OCI-LY3 (cell line): ENCODE data around the gene FGD2.

Experiments used
- H2AFZ ChIP-seq: fragments of 200-600, 300-600 bp; shearing (Covaris generic); 2 replicates; pipeline ENCODE4 v1.6.0; 2014; ENCODE audit warnings: antibody characterized with exemption, low read depth, low read length
- H3K27ac ChIP-seq: fragments of 200-600, 300-600 bp; sonication (generic); 2 replicates; pipeline ENCODE4 v1.5.1; 2014; ENCODE audit warnings: mild to moderate bottlenecking, low read length, moderate library complexity, mixed read lengths
- H3K27me3 ChIP-seq: fragments of 200-600, 300-600 bp; sonication (generic); 2 replicates; pipeline ENCODE4 v1.6.1; 2014; ENCODE audit warnings: low read depth, low read length, mixed read lengths
- H3K36me3 ChIP-seq: fragments of 200-600, 300-600 bp; sonication (generic); replicated peaks from 2 replicates; pipeline ENCODE3; 2014; ENCODE audit warnings: low read depth, low read length, mixed read lengths
- H3K4me1 ChIP-seq: fragments of 300-600, 200-600 bp; sonication (generic); 2 replicates; pipeline ENCODE4 v1.6.1; 2014; ENCODE audit warnings: low read length, mixed read lengths
- H3K4me2 ChIP-seq: fragments of 200-600, 300-600 bp; sonication (generic); 2 replicates; pipeline ENCODE4 v1.6.1; 2014; ENCODE audit warnings: low read length, mixed read lengths
- H3K4me3 ChIP-seq: fragments of 300-600, 200-600 bp; sonication (generic); 2 replicates; pipeline ENCODE4 v1.5.1; 2014; ENCODE audit warnings: antibody characterized with exemption, mild to moderate bottlenecking, low read length, moderate library complexity
- H3K79me2 ChIP-seq: fragments of 300-600, 200-600 bp; shearing (Covaris generic); 2 replicates; pipeline ENCODE4 v1.6.1; 2014; ENCODE audit warnings: mild to moderate bottlenecking, low read length, mixed read lengths
- H3K9ac ChIP-seq: fragments of 300-600, 200-600 bp; shearing (Covaris generic); 2 replicates; pipeline ENCODE4 v1.6.0; 2014; ENCODE audit warnings: mild to moderate bottlenecking, low read length, moderate library complexity
- H3K9me3 ChIP-seq: fragments of 200-600, 300-600 bp; shearing (Covaris generic); 2 replicates; pipeline ENCODE4 v1.6.1; 2014; ENCODE audit warnings: low read length, mixed read lengths; ENCODE audit not compliant: insufficient read depth
- H4K20me1 ChIP-seq: fragments of 200-600, 300-600 bp; sonication (generic); 2 replicates; pipeline ENCODE4 v1.6.1; 2016; ENCODE audit warnings: low read length, mixed read lengths; ENCODE audit not compliant: insufficient read depth
- EZH2phosphoT487 ChIP-seq: fragments of 200-600 bp; shearing (Covaris generic); IDR thresholded peaks from 2 replicates; pipeline ENCODE4 v1.6.1; 2018; ENCODE audit warnings: antibody characterized with exemption, mixed run types, low read depth
- TF ChIP-seq, protein P1 (sequence below): fragments of 200-600, 300-600 bp; sonication (generic); IDR thresholded peaks from 2 replicates; pipeline ENCODE4 v1.5.1; 2014; ENCODE audit warnings: antibody characterized with exemption, low read length, low read depth

The FGD2 gene

DNA sequence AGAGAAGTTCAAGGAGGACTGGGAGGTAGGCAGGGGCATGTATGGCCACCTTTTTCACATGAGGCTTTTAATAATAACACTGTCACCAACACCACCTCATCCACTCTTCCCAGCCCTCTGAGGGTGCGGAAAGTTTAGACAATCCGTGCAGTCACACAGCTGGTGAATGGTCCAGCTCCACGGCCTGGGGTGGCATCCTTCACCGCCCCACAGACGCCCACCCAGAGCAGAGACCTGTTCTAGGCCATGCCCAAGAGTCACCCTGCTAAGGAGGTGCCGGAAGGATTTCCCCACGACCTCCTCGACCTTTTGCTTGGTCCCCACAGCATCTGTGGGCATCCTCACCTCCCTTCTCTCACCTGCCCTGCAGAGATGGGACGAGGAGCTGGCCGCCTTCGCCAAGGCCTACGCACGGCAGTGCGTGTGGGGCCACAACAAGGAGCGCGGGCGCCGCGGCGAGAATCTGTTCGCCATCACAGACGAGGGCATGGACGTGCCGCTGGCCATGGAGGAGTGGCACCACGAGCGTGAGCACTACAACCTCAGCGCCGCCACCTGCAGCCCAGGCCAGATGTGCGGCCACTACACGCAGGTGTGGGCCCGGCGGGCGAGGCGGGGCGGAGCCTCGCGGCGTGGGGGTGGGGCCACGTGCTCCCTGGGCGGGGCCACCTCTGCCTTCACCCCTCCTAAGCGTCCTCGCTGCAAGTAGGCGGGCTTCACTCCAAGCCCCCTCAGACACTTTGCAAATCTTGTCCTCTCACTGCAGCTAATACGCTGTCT, 46.5 kb upstream of the FGD2 start:
- Histone ChIP-seq H3K27ac (no peak overlapping the region), H4K20me1 (no peaks in the 10 kb centered on the region), H3K4me2 (no peak overlapping the region), H3K36me3 (no peaks in the 10 kb centered on the region), H3K9ac (no peak overlapping the region), H3K4me3 (no peak overlapping the region), H2AFZ (no peak overlapping the region), H3K4me1 (peaks cover 10% of the 10 kb centered on the region), H3K27me3 (peaks cover 4% of the 10 kb centered on the region; the same call in 1 of the 2 replicates), H3K79me2 (no peaks in the 10 kb centered on the region), H3K9me3 (no peaks in the 10 kb centered on the region)
- TF ChIP-seq, protein P1, sequence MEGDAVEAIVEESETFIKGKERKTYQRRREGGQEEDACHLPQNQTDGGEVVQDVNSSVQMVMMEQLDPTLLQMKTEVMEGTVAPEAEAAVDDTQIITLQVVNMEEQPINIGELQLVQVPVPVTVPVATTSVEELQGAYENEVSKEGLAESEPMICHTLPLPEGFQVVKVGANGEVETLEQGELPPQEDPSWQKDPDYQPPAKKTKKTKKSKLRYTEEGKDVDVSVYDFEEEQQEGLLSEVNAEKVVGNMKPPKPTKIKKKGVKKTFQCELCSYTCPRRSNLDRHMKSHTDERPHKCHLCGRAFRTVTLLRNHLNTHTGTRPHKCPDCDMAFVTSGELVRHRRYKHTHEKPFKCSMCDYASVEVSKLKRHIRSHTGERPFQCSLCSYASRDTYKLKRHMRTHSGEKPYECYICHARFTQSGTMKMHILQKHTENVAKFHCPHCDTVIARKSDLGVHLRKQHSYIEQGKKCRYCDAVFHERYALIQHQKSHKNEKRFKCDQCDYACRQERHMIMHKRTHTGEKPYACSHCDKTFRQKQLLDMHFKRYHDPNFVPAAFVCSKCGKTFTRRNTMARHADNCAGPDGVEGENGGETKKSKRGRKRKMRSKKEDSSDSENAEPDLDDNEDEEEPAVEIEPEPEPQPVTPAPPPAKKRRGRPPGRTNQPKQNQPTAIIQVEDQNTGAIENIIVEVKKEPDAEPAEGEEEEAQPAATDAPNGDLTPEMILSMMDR, result no peak
- no peak for TF ChIP-seq EZH2phosphoT487

DNA sequence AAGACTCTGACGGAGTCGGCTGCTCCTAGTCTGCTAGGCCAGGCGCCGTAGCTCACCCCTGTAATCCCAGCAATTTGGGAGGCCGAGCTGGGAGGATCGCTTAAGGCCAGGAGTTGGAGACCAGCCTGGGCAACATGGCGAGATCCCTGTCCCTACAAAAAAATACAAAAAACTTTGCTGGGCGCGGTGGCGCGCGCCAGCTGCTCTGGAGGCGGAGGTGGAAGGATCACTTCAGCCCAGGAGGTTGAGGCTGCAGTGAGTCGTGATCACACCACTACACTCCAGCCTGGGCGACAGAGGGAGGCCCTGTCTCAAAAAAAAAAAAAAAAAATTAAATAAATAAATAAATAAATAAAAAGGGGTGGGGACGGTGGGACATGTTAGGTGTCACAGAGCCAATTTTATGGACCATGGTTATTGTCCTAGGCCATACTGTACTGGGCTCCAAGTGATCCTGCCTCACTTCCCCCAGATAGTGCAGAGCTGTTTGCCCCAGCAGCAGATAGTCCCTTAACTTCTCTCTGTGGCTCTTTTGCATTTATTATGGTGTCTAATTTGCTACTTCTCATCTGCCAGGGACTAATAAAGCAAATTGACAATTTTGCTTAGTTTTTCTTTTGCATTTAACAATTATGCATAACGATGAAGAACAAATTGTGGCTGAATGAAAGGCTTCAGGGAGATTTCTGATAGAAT, 45.8 kb upstream of the FGD2 start:
- no peak overlapping the region for H3K4me3 ChIP-seq
- H4K20me1 ChIP-seq, result no peaks in the 10 kb centered on the region
- H3K27me3 ChIP-seq, result peaks cover 4% of the 10 kb centered on the region; the same call in 1 of the 2 replicates
- H2AFZ ChIP-seq, result no peak overlapping the region
- no peaks in the 10 kb centered on the region for H3K9me3 ChIP-seq
- no peaks in the 10 kb centered on the region for H3K36me3 ChIP-seq
- no peak overlapping the region for H3K27ac ChIP-seq
- no peak overlapping the region for H3K4me2 ChIP-seq
- no peak overlapping the region for H3K9ac ChIP-seq
- peaks cover 10% of the 10 kb centered on the region for H3K4me1 ChIP-seq
- no peaks in the 10 kb centered on the region for H3K79me2 ChIP-seq
- TF ChIP-seq, protein P1, result no peak
- no peak for TF ChIP-seq EZH2phosphoT487

DNA sequence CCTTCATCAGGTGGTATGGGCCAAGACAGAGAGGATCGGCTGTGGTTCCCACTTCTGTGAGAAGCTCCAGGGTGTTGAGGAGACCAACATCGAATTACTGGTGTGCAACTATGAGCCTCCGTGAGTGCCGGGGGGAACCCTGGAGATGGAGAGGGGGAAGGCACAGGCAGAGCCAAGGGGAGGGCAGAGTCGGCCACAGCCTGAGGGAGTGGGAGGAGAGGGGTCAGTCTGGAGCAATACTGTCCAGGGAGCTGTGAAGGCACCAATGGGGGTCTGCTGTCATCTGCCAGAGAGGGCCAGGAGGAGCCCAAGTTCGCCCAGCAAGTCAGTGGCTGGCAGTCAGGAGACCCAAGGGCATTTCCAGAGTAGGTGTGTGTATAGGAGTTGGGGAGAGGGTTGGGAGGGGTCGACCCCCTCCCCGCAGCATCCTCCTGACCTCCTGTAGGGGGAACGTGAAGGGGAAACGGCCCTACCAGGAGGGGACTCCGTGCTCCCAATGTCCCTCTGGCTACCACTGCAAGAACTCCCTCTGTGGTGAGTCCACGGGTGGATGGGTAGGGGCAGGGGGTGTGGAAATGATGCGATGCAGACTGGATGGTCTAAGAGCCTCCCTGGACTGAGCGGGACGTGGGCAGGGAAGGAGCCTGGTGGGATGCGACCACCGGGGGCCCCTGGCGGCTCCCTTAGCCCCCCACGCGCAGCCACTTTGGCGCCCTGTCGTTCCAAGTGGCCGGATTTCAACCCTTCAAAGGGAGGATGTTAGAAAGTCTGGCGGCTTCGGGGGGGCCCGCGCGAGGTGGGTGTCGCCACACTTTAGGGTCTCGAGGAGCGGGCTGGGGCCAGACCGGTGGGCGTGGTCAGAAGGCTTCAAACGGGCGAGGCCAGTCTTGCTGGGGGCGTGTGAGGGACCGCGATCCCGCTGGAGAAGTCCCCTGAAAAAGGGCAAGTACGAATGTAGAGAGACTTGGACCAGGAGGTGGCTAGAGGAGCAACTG, 43.7 kb upstream of the FGD2 start:
- Histone ChIP-seq H2AFZ (no peak overlapping the region), H3K4me3 (no peak overlapping the region), H3K27ac (no peak overlapping the region), H3K4me1 (peaks cover 10% of the 10 kb centered on the region), H3K79me2 (no peaks in the 10 kb centered on the region), H3K9ac (no peak overlapping the region), H3K4me2 (no peak overlapping the region), H4K20me1 (no peaks in the 10 kb centered on the region), H3K36me3 (peaks cover 7% of the 10 kb centered on the region), H3K9me3 (no peaks in the 10 kb centered on the region), H3K27me3 (peaks cover 4% of the 10 kb centered on the region; the same call in 1 of the 2 replicates)
- TF ChIP-seq EZH2phosphoT487, result no peak
- TF ChIP-seq, protein P1, result no peak
